Measurements from ENCODE around the gene PTGFRN. TPM values are rescaled to one million over a fixed set of nuclear protein-coding genes. Genes with fewer than 3 reads are reported as not detected.

PTGFRN gene
- total RNA-seq, 1 donor from 2014 or later = 31.2 TPM

GRCh38 chr1:116919802-116920201 is 10.1 kb downstream of the PTGFRN start:
- no peak for ATAC-seq
- Histone ChIP-seq H3K27ac (no peak overlapping the region), H3K27me3 (no peaks in the 10 kb centered on the region), H3K4me1 (peaks cover 6% of the 10 kb centered on the region), H3K9me3 (no peaks in the 10 kb centered on the region), H3K36me3 (no peaks in the 10 kb centered on the region), H3K4me3 (no peak overlapping the region)
- no peak for DNase-seq
- intact Hi-C loops (cut with DNase I) = no loop called here
- TF ChIP-seq, protein P1, sequence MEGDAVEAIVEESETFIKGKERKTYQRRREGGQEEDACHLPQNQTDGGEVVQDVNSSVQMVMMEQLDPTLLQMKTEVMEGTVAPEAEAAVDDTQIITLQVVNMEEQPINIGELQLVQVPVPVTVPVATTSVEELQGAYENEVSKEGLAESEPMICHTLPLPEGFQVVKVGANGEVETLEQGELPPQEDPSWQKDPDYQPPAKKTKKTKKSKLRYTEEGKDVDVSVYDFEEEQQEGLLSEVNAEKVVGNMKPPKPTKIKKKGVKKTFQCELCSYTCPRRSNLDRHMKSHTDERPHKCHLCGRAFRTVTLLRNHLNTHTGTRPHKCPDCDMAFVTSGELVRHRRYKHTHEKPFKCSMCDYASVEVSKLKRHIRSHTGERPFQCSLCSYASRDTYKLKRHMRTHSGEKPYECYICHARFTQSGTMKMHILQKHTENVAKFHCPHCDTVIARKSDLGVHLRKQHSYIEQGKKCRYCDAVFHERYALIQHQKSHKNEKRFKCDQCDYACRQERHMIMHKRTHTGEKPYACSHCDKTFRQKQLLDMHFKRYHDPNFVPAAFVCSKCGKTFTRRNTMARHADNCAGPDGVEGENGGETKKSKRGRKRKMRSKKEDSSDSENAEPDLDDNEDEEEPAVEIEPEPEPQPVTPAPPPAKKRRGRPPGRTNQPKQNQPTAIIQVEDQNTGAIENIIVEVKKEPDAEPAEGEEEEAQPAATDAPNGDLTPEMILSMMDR (IDR thresholded peaks at IDR 0.05) = no peak

DNA sequence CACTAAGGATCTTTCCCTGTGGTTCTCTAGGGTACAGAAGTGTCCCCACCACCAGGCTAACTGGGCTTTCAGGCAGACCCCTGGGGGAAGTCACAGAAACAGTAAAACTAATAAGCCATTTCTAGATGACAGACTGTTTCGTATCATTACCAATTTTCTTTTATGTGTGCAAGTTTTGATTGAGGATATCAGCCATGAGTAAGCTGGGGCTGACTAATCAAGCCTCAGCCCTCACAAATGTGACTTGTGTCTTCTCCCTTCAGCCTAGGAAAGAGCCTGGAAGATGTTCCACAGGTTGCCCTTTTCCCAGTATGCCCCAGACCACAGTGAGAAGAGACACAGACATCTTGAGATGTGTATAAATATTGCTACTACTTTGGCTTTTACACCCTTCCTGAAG is 10.5 kb downstream of the PTGFRN start:
- Histone ChIP-seq H3K9me3 (no peaks in the 10 kb centered on the region), H3K4me3 (no peak overlapping the region), H3K4me1 (peaks cover 6% of the 10 kb centered on the region), H3K36me3 (no peaks in the 10 kb centered on the region), H3K27ac (no peak overlapping the region), H3K27me3 (no peaks in the 10 kb centered on the region)
- TF ChIP-seq, protein P1 (IDR thresholded peaks at IDR 0.05) = no peak
- DNase-seq (no peak), ATAC-seq (no peak)
- intact Hi-C loops (cut with DNase I) = no loop called here

DNA sequence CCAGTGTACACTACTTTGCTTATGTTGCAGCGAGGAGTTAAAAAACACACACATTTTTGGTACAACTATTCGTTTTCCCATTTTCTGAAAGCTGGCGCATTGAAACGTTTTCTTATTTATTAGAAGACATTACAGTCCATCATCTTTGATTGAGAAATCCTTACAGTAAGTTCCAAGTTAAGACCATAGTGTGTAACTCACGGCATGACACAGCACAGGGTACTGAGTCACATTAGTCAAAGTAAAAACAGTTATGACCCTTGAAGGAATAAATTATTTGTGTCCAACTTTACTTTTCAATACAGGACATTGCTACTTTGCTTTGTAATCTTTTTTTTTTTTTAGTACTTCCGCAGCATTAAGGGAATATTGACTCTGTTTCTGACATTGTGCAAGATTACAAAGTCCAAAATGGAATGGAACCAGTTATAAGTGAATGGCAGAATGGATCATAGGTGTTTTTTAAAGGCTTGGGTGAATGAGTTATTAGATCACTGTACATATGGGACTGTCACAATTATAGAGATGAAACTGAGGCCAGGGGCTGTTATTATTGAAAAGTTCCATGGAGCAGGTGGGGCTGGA is 11.7 kb downstream of the PTGFRN start:
- Histone ChIP-seq H3K27ac (no peak overlapping the region), H3K36me3 (no peaks in the 10 kb centered on the region), H3K9me3 (no peaks in the 10 kb centered on the region), H3K4me1 (peaks cover 4% of the 10 kb centered on the region), H3K4me3 (no peak overlapping the region), H3K27me3 (no peaks in the 10 kb centered on the region)
- intact Hi-C loops (cut with DNase I) = no loop called here
- no peak for DNase-seq
- TF ChIP-seq, protein P1 (IDR thresholded peaks at IDR 0.05) = no peak
- ATAC-seq = no peak

GRCh38 chr1:116921937-116922336 is 12.2 kb downstream of the PTGFRN start:
- DNase-seq = no peak
- Histone ChIP-seq H3K27ac (no peak overlapping the region), H3K36me3 (no peaks in the 10 kb centered on the region), H3K9me3 (no peaks in the 10 kb centered on the region), H3K4me3 (no peak overlapping the region), H3K4me1 (no peaks in the 10 kb centered on the region), H3K27me3 (no peaks in the 10 kb centered on the region)
- ATAC-seq = no peak
- intact Hi-C loops (cut with DNase I) = no loop called here
- TF ChIP-seq, protein P1 (IDR thresholded peaks at IDR 0.05) = no peak

DNA sequence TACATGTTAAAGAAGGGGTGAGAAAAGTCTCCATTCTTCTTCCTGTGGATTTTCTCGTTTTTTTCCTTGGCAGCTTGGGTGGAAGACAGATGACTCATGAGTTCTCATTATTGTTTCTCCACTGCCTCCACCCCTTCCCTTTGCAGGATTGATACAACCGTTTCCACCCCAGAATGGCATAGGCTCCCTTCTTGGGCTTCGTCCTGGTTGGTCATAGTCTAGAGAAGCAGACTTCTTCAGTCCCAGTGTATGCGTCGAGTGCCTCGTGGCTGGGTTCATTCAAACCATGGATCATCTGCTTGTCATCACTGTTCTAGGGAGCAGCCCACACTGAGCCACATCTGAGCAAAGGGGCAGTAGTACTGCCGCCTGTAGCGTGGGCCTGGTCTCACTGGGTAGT is 13.7 kb downstream of the PTGFRN start:
- Histone ChIP-seq H3K9me3 (no peaks in the 10 kb centered on the region), H3K4me3 (no peak overlapping the region), H3K27me3 (no peaks in the 10 kb centered on the region), H3K4me1 (no peaks in the 10 kb centered on the region), H3K27ac (no peak overlapping the region), H3K36me3 (no peaks in the 10 kb centered on the region)
- DNase-seq (no peak), ATAC-seq (no peak)
- intact Hi-C loops (cut with DNase I) = no loop called here
- TF ChIP-seq, protein P1 (IDR thresholded peaks at IDR 0.05) = no peak
